ENCODE measurements around the gene SHISAL1.

SHISAL1 gene

DNA sequence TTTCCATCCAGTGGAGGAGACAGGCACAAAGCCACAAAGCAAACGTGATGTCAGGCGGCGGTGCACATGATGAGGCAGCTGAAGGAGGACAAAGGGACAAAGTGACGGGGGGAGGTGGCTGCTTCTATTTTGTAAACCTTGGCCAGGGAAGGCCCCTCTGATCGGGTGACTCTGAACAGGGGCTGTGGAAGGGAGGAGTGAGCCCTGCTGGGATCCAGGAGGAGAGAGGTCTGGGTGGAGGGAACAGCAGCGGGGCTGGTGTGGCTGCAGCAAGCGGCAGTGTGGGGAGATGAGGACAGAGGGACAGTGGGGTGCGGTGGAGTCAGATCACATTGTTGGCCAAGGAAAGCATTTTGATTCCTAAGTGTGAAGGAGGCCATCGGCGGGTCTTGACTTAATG is 36.7 kb downstream of the SHISAL1 start:
- no peak for DNase-seq

GRCh38 chr22:44275631-44275995 is 37.1 kb downstream of the SHISAL1 start:
- DNase-seq, result no peak

- DNase-seq, result no peak
Observed at GRCh38 chr22:44274918-44275630, 37.7 kb downstream of the SHISAL1 start.

- DNase-seq, result no peak
Observed at GRCh38 chr22:44273175-44273574, 39.6 kb downstream of the SHISAL1 start.

- DNase-seq, result no peak
Observed at GRCh38 chr22:44272401-44272771, 40.4 kb downstream of the SHISAL1 start.

DNA sequence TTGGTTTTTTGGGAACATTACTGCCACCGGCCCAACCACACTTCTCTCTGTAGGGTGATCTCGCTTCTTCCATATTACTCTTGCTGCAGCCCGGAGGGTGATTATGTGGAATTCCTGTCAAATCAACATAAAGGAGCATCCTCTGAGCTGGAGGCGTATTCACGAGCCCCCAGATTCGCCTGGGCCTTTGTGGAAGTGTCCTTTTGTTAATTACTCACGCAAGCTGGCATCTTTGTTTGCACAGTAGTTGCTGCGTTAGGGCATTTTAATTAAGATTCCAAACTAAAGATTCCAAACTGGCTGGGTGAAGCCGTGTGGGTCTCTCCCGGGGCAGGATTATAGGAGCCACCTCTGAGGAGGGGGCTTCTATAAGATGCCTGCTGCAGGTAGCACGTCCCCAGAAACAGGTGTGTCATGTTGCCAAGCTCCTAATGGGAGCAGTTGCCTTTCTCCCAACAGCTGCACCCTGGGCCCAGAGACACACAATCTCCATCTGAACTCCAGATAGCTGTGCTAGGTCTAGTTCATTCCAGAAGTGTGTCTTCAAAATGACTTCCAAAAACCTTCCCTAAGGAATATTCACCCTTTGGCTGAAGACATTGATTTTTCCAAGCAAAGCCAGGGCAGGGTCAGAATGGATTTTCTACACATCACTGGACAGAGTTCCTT is 40.9 kb downstream of the SHISAL1 start:
- no peak for DNase-seq

GRCh38 chr22:44271010-44271500 is 41.7 kb downstream of the SHISAL1 start:
- no peak for DNase-seq

GRCh38 chr22:44270556-44270880 is 42.2 kb downstream of the SHISAL1 start:
- no peak for DNase-seq

DNA sequence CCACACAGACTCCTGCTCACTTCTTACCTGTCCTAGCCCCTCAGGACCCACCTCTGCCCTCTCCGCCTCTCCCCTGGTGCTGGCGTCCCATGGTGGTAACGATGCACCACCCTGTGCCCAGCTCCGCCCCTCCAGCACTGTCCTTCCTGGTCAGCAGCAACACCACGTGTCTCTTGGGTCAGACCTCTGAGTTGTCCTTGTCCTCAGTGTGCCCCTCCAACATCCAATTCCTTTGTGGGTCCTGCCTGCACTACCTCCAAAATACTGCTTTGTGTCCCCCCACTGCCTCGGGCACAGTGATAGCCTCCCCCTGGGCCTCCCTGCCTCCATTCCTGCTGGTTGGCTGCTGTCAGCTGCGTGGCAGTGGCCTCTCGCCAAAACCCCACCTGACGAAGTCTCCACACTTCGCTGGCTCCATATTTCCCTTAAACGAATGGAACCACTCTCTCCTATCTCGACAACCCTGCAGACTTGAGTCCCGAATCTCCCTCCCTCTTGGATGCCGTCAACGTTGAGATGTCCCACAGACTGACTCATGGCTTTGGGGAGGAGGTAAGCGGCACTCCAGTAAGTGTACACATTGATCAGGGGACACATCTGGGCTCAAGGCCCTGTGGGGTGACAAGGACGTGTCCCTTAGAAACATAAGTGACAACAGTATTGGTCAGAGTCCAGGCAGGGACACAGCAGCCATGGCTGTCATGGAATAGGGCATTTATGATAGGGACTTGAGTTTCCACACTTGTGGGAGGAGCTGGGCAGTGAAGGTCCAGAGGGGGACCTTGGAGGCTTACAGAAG is 42.8 kb downstream of the SHISAL1 start:
- DNase-seq, result no peak

- no peak for DNase-seq
Observed at GRCh38 chr22:44269117-44269498, 43.6 kb downstream of the SHISAL1 start.

DNA sequence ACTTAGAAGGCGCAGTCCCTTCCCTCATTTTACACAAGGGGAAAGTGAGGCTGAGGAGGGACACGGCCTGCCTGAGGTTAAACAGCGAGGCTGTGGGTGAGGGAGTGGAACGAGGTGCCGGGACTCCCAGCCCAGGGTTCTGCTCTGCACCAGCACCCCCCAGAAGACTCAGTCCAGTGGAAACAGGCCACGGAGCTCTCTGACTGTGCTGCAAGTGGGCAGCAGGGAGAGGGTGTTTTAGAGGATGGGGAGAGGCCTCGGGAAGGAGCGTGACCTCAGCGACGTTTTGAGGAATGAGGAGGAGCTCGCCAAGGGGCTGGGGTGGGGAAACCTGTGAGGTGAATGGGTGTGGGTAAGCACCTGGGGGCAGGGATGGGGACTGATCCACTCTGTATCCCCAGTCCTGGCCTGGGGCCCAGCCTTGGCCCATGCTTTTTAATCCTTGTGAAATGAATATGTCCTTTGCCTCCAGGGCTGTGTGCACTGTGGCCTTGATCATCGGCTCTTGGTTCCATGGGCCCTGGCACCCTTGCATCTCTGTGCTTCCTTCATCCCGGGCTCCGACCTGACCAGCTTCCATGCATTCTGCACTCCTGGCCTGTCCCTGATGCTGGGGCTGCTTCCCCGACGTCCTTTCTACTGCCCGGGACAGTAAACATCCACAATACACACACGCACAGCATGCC is 44.2 kb downstream of the SHISAL1 start:
- no peak for DNase-seq

DNA sequence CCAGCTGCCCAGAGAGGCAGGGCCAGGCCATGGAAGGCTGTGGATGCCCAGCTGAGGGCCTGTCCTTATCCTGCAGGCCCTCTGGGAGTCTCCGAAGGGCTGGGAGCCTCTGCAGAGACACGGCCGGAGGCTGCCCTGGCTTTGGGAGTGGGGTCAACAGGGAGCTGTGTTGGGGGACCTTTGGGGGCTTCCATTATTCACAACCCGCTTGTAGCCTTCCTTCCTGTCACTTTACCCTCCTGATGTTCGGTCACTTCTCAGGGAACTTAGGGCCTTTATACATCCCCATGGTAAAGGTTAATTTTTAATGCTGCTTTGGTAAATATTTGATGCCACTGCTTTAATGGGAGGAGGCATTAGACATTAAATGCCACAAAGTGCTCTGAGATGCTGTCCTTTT is 44.9 kb downstream of the SHISAL1 start:
- no peak for DNase-seq

DNA sequence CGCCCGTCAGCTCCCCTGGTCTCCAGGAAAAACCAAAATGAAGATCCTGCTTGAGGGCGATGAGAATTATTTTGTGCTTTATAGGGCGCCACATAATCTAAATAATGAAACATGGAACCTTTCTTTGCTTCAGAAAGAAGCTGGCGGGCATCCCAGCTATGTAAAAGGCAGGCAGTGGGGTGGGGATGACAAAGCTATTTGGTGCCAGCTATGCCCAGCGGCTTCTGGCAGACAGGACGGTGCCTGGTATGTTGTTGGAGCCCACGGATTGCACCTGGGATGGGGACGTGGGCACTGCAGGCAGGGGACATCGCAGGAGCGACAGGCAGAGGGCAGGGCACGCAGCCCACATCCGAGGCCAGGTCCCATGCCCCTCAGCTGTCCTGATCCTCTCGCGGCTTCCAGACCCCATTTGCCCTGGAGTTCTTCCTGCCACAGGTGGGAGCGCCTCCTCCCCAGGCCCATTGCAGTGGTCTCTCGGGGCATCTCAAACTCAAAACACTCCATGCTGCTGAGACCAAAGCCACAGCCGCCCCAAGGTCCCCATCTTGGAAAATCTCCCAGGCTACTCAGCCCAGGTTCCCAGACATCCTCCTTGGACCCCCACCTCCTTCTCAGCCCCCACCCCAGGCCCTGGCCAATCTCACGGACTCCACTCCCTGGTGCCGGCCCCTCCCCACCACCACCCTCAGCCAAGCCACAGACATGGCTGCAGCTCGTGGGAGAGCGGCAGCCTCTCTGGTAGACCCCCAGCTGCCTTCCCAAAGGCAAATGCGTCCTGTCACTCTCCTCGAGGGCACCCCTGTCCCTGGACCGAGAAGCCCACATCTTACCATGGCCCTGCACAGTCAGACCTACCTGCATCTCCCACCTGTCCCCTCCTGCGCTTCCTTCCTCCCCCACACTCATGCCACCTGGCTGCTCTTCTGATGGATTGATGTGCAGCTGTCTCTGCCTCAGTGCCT is 45.7 kb downstream of the SHISAL1 start:
- no peak for DNase-seq

DNA sequence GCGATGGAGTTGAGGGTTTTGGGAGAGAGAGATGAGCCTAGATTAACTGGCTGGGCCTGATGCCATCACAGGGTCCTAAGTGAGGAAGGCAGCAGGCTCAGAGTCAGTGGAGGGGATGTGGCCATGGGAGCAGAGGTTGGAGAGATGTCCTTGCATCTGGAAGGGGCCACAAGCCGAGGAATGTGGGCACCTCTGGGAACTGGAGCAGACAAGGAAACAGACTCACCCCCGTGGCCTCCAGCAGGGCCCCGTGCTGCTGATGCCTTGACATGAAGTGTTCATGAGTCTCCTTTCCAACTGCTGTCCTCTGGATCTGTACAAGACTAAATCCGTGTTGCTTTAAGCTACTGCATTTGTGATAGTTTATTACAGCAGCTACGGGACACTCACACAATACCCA is 49.2 kb downstream of the SHISAL1 start:
- DNase-seq, result no peak

GRCh38 chr22:44261861-44262595 is 50.7 kb downstream of the SHISAL1 start:
- no peak for DNase-seq

GRCh38 chr22:44261164-44261860 is 51.4 kb downstream of the SHISAL1 start:
- no peak for DNase-seq

DNA sequence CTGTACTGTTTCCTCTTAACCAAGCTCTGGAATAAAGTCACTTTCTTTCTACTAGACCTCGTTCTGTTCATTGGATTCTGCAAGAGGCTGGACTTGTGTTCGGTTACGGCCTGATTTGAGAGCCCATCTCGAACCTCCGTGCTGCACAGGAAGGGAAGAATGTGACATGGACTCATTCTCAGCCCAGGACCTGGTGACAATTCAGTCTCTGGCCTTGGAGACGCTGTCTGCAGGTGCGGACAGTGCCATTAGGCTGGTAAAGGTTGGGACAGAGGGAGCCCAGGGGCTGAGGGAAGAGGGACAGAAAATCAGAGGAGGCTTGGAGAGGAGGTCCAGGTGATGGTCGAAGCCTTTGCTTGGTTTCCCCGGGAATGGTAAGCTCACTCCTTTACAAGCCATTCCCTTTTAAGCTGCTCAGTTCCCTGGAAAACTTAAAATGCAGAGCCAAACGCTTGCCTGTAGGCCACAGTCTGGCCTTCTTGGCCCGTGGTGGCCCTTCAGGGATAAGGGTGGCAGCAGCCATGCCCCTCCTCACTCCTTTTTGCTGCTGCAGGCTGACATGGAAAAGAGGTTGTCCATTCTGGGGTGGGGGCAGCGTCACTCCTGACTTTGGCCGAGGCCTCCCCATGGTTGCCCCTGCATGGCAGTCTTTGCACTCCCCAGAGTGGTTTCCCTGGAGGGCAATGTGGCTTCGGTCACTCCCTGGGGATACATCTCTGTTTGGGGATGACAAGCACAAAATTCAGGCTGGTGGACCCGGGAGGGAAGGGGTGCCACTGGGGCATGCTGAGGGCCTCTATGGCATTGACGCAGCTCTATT is 52.3 kb downstream of the SHISAL1 start:
- no peak for DNase-seq

DNA sequence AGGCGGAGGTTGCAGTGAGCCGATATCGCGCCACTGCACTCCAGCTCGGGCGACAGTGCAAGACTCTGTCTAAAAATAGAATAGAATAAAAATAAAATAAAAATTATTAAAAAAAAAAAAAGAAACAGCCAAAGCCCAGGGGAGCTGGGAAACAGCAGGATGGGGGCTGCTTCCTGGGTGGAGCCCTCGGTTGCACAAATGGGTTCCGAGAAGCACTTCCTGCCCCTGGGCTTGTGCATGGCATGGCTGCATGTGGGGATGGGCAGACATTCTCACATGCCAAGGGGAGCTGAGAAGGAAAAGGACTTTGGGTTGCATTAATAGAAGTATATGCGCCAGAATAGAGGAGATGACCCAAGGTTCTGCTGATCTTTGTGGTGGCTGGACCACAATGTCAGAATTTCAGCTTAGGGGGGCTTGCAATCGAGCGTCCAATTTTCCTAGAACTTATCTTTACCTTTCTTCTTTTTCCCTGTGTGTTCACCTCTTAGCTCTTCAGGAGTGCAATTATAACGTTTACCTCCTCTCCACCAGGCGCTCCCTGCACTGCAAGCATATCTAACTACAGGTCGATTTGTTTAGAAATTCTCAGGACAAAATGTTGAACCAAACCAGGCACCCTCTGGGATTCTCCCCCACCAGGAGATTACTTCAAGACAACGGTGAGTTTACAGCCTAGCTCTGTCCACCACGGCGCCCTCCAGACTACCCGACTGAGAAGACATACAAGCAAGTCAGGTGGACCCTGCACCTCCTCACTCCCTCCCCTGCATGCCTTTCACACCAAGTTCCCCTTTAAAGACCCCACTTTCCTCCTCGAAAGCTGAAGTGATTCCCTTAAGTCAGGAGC is 53.2 kb downstream of the SHISAL1 start:
- no peak for DNase-seq
